ENCODE measurements around the gene SLC52A1. TPM values are rescaled to one million over a fixed set of nuclear protein-coding genes. Genes with fewer than 3 reads are reported as not detected.

SLC52A1 gene
- 0.33 TPM in 1 of 2 replicates, not detected in the other for total RNA-seq

DNA sequence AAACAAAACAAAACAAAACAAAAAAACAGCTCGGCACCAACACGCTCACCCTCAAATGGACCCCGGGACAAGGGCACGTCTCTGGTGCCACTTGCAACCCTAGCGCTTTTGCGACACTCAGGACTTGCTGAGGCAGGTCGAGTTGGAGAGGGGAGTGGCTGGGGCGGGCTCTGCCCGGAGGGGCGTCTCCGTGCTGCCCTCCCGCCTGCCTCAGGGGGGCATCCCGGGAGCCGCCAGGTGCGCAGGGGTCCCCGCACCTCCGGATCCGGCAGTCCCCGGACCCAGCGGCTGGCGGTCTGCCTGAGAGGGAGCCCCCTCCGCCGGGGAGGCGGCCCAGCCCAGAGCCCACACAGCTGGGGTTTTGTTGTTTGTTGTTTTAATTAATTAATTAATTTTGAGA lies at the start of gene SLC52A1:
Gene SLC52A1, minus strand, starts transcription at position 112 of the 400 bp plus-strand sequence. CDS start 820 bp downstream, outside the sequence.

DNA sequence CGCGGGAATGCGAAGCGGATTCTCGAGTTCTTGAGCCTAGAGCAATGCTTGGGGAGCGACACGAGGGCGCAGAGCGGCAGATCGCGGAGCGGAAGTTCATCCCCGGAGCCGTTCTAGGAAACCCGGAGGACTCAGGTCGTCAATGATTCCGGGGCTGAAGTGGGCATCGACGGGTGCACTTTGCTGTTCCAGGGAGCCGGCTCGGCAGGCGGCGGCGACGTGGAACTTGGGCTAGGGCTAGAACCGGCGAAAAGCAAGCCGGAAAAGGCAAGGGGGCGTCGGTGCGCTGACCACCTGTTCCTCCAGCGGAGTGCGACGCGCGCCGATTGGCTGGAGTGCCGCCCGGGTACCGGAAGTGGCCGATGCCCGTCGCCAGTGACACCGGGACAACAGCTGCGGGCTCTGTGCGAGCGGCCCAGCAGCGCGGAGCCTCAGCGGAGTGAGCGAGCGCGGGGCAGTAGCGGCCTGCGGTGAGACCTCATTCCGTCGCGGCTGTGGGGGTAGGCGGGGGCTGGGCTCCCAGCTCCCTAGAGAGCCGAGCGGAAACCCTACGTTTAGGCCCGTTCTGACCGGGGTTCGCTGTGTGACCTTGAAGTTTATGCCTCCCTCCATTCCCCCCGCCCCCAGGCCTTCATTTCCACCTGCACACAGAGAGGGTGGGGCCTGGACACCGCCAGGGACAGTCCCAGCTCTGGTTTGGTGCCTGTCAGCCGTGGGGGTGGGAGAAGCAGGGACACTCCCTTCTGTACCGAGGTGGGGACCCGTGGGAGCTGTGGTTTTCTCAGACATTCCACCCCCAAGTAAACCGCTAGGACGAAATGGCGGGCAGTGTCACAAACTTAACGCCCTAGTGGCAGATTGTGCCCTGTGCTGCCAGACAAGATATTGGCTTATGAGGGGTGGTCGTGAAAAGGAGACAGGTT lies 43.1 kb upstream of the SLC52A1 start, which contains the start of gene ZFP3:
Gene ZFP3, plus strand, starts transcription at position 362 of the 923 bp plus-strand sequence. CDS start 13,038 bp downstream, outside the sequence.

GRCh38 chr17:4997302-4998026 lies 37.8 kb downstream of the SLC52A1 start, which contains the start of the genes INCA1 and KIF1C:
Gene INCA1 (minus strand): TSS chr17:4997522. CDS start chr17:4994437, 3,085 bp downstream.
Gene KIF1C (plus strand): TSS chr17:4997950. CDS start chr17:5000247, 2,297 bp downstream.

DNA sequence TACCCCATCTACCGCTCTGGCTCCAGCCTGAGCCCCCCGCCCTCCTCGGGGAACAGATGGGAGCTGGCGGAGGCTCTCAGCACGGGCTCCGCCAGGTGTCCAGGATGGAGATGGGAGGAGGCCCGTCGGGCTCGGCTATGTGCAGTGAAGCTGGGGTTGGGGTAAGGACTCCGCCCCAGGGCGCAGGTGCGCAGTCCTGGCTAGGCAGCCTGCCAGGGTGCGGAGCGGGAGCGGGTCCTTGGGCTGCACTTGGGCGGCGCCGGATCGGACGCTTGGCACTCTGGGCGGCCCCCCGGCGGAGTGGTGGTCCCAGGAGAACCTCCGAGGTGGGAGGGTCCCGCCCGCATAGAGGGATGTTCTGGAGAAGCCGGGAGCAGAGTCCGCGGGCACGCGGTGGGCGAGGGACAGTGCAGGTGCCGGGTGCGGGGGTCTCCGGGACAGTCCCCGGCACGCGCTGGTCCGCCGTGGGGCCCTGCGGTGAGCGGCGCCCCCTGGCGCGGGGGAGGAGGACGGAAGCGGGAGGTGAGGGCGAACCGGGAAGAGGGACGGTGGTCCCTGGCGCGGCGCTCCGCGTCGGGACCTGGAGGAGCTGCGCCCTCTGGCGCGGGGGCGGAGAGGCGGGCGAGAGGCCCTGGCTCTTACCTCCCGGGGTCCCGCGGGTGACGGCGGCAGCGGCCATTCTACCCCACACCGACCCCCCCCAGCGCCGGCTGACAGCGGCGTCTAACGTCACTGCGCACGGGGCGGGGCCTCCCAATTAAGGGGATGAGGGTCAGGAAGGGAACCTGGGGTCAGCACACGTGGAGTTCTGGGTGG lies 48.1 kb downstream of the SLC52A1 start, which contains the start of gene CAMTA2:
Gene CAMTA2, minus strand, starts transcription at position 725 of the 816 bp plus-strand sequence. CDS start 1,453 bp downstream, outside the sequence.

Other genes with a start within 250 kb of the SLC52A1 start
- not detected in 2 replicates for gene VMO1, start 249.1 kb downstream of the SLC52A1 start, total RNA-seq
- not detected in 2 replicates for gene GLTPD2, start 246.5 kb downstream of the SLC52A1 start, total RNA-seq
- 154 and 158 TPM in 2 replicates for gene PSMB6, start 239.3 kb downstream of the SLC52A1 start, total RNA-seq
- 35.3 and 38.9 TPM in 2 replicates for gene PLD2, start 228.3 kb downstream of the SLC52A1 start, total RNA-seq
- gene MINK1, start 202.1 kb downstream of the SLC52A1 start, total RNA-seq = 57.6 and 66.6 TPM in 2 replicates
- 1.1 and 1.3 TPM in 2 replicates for gene C17orf107, start 135.9 kb downstream of the SLC52A1 start, total RNA-seq
- 0.65 and 3.0 TPM in 2 replicates for gene CHRNE, start 132.3 kb downstream of the SLC52A1 start, total RNA-seq
- gene GP1BA, start 103.1 kb downstream of the SLC52A1 start, total RNA-seq = not detected in 2 replicates
- 40.4 and 59.4 TPM in 2 replicates for gene SLC25A11, start 95.4 kb downstream of the SLC52A1 start, total RNA-seq
- 39.5 and 40.2 TPM in 2 replicates for gene RNF167, start 95.2 kb downstream of the SLC52A1 start, total RNA-seq
- 506 and 560 TPM in 2 replicates for gene PFN1, start 86.9 kb downstream of the SLC52A1 start, total RNA-seq
- 1.5 and 1.6 TPM in 2 replicates for gene ENO3, start 84.3 kb downstream of the SLC52A1 start, total RNA-seq
- 40.2 and 45.6 TPM in 2 replicates for gene SPAG7, start 67.6 kb downstream of the SLC52A1 start, total RNA-seq
- 8.2 and 10.0 TPM in 2 replicates for gene CAMTA2, start 47.8 kb downstream of the SLC52A1 start, total RNA-seq
- 0.33 and 0.48 TPM in 2 replicates for gene INCA1, start 37.9 kb downstream of the SLC52A1 start, total RNA-seq
- gene KIF1C, start 37.5 kb downstream of the SLC52A1 start, total RNA-seq = 116 and 123 TPM in 2 replicates
- 2.0 and 2.7 TPM in 2 replicates for gene ZFP3, start 43.0 kb upstream of the SLC52A1 start, total RNA-seq
- 5.3 and 6.5 TPM in 2 replicates for gene ZNF232, start 76.5 kb upstream of the SLC52A1 start, total RNA-seq
- not detected in 2 replicates for gene USP6, start 80.6 kb upstream of the SLC52A1 start, total RNA-seq
- gene ZNF594, start 156.4 kb upstream of the SLC52A1 start, total RNA-seq = 4.6 and 6.8 TPM in 2 replicates
- not detected in 2 replicates for gene SCIMP, start 199.4 kb upstream of the SLC52A1 start, total RNA-seq
- gene RABEP1, start 246.9 kb upstream of the SLC52A1 start, total RNA-seq = 41.7 and 44.1 TPM in 2 replicates

Data from vein endothelial cell (primary cell).